Renal cortical epithelial cell (primary cell): ENCODE measurements around the gene CLEC18B. TPM values are rescaled to one million over a fixed set of nuclear protein-coding genes. Genes with fewer than 3 reads are reported as not detected.
"Not testable (repeated sequence)": the region's sequence is repeated elsewhere in the genome, so short reads cannot be mapped to it uniquely, and the experiment has no call there.

Experiments
- DNase-seq: peaks from one replicate; pipeline ENCODE4 v3.0.0-alpha.2; 2011; ENCODE audit warnings: low read depth
- total RNA-seq: library from RNA; depleted of rRNA; stranded (reverse); fragments of >200 nt; gene quantifications from 2 replicates; pipeline ENCODE4 v1.2.3, GENCODE V29; 2014

Gene CLEC18B
- total RNA-seq, 1 donor from 2014 or later: 1.9 TPM

DNA sequence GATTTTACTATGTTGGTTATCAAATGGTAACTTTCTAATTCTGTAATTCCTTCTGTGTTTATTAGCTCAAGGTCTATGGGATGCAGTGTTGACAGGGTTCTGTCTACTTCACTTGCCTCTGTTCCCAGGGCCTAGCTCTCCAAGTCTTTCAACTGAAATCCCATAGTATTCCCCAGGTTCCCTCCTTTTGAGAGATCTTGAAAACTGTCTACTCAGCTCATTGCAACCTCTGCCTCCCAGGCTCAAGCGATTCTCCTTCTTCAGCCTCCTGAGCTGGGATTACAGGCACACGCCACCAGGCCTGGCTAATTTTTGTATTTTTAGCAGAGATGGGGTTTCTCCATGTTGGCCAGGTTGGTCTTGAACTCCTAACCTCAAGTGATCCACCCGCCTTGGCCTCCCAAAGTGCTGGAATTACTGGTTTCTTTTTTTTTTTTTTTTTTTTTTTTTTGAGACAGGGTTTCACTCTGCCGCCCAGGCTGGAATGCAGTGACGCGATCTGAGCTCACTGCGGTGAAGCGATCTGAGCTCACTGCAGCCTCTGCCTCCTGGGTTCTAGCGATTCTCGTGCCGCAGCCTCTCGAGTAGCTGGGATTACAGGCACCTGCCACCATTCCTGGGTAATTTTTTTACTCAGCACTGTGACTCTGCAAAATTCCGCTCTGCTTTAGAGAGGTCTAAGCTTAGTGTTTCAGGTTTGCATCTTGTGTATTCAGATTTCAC lies 22.5 kb upstream of the CLEC18B start:
- not testable (repeated sequence) for DNase-seq

DNA sequence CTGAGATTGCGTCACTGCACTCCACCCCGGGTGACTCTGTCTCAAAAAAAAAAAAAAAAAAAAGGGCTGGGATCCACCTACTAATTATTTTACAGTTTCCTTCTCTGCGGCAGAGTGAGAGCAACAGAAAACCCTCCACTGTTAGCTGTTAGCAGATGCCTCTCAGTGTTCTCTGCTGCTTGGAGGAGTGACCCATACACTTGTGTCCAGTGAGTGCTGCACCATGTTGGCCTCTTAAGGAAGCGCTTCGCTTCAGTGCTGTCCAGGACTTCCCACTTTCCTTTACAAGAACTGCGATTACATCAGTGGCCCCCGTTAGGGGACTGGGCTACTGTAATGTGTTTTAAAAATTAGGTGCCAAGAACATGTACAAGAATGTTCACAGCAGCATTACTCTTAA lies 18.4 kb upstream of the CLEC18B start:
- DNase-seq: no peak

DNA sequence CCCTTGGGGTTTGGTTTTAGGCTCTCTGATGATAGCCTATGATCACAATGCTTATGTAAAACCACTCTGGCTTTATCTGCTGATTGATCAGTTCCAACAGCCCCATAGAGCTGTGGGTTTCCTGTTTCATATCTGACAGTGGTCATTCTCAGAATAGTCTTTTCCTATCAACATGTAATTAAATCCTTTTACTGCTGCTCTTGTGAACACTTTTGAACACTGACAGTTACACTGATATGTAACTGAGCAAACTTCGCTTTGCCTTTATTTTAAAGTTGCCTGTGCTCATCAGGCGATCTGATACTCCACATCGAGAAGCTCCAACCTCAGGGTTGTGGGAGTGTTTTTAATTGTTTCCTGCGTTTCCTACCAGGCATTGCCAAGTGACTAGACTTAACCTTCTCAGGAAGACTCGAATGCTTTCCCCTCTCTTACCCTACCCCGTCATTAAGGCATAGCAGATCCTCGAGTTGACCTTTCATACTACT lies 17.3 kb upstream of the CLEC18B start:
- DNase-seq: no peak

DNA sequence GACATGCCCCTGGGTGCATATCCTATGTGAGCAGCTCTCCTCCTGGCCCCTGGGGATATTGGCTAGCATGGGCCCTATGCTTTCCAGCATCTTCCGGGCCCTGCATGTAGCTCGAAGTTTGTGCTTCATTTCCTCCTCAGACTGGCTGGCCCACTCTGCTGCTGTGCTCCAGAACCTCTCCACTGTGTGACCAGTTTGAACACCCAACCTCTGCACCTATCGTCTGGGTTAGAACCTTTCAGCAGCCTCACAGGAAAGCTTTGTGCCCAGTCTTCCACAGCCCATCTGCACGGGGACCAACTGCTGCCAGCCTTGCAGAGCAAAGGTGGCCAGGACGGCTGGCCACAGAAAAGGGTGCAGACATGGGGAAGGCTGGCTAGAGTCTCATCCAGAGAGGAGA lies 10.2 kb upstream of the CLEC18B start:
- DNase-seq: no peak

DNA sequence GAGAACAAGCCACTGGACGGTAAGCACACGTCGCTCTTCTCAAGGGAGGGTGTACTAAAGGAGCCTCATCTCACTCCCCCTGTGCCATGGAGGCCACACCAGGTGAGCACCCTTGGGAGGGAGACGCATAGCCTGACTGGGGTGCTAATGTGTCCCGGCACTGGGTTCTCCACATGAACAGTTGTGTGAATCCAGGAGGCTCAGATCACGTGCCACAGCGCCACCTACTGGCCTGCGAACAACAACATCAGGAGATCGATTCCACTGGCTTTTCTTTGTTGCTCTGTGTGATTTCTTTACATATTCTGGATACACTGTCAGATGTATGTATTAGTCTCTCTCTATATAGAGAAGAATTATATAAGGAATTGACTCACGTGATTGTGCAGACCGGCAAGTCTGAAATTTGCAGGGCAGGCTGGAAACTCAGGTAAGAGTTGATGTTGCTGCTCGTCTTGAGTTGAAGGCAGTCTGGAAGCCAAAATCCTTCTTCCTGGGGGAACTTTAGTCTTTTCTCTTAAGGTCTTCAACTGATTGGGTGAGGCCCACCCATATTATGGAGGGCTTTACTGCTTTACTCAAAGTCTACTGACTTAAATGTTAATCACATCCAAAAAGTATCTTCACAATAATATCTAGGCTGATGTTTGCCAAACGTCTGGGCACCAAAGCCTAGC lies 8.9 kb upstream of the CLEC18B start:
- peak; percentile 22 for DNase-seq

DNA sequence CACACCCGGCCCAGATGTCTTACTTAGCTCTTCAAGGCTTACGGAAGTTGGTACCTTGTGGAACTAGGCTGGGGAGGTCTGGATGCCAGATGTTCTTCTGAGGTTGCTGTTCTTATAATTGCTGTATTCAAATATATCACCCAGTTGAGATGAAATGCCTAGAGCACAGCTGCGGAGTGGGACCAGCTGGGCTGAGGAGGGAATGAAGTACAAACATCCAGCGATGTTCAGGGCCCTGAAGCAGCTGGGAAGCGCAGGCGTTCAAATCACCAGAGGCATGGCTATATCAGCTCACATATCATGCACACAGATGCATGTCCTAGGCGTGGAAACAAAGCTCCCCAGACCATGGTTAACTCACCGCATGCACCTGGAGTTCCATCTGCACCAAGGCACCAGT lies 7.2 kb upstream of the CLEC18B start:
- not testable (repeated sequence) for DNase-seq

DNA sequence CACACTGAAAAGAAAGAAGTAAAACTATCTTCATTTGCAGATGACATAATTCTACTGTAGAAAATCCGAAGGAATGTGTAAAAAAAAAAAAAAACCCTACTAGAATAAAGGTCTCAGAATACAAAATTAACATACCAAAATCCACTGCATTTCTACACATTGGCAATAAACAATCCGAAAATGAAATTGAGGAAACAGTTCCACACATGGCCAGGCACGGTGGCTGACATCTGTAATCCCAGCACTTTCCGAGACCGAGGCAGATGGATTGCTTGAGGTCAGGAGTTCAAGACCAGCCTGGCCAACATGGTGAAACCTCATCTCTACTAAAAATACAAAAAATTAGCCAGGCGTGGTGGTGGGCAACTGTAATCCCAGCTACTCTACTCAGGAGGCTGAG lies 4.5 kb upstream of the CLEC18B start:
- DNase-seq: not testable (repeated sequence)

DNA sequence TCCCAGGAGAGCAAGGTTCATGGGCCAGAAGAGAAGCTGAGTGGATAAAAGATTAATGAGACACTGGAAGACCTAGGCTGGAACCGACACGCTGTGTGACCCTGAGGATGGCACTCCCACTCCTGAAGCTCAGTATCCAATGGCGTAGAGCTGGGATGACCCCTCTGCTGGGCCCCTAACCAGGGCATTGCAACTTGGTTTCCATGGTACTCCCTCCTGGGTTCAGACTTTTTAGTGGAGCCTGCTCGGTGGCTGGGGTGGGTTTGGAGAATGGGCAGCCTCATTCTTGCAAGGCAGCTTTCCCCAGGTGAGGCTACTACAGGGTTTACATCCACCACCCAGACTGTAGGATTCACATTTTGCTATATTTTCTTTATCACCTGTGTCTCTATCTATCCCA lies 2.4 kb upstream of the CLEC18B start:
- not testable (repeated sequence) for DNase-seq

DNA sequence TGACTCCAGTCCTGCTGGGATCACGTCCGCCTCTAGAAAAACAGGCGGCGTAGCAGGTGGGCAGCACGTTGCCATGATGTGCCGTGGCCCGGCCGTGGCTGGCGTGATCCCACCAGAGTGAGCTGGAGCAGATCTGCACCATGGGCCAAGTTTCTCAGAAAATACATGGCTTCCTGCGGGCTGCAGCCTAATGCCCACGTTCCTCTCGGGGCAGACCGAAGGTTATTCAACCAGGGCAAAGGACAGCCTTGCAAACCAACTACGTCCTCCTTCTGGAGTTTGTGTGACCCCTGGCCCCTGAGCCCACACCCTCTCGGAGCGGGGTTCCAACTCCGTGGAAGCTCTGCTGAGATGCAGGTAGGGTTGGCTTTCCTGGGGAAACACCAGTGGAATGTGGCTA lies 808 bp upstream of the CLEC18B start:
- not testable (repeated sequence) for DNase-seq

DNA sequence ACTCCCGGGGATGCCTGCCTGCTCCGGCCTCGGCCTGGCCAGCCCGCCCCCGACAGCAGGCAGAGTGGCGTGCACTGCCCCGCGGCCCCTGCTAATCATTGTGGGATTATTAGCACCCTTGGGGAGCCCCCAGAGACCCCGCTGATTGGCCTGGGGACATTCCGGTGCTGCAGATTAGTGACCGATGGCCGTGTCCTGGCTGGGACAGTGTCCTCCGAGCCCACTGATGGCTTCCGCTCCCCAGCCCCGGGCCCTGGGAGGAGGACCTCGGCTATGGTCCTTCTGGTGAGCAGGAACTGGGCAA lies 156 bp upstream of the CLEC18B start:
- DNase-seq: not testable (repeated sequence)

DNA sequence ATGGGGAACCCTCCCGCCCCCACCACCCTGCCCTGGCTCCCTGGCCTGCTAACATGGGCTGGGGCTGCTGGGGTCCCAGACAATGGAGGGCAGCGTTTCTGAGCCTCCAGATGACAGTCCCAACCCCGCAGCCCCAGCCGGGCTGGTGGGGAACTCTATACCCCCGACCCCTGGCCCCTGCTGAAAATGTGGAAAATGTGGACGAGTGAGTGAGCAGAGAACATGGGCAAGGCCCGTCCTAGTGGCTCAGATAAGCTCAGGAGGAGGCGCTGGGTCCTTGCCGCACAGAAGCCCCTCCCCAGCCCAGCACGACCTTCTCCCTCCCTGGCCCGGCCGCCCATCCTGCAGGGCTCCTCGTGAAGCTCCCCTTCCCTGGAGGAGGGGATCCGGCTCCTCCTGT lies 1.5 kb downstream of the CLEC18B start:
- not testable (repeated sequence) for DNase-seq

DNA sequence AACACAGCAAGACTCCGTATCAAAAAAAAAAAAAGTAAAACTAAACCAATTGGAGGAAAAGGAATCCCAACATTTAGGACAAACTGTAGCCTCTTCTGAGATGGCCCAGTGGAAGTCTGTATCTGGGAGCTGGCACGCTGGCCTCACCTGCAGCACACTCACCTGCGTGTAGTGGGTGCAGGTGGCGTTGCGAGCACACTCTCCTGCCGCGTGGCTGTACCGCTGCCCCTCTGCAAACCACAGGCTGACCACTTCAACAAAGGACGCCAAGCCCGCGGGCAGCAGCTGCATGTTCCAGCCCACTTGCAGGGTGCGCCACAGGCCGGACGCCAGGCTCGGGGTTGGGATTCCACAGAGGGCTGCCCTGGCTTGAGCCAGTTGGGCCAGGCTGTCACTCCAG lies 3.4 kb downstream of the CLEC18B start:
- not testable (repeated sequence) for DNase-seq

DNA sequence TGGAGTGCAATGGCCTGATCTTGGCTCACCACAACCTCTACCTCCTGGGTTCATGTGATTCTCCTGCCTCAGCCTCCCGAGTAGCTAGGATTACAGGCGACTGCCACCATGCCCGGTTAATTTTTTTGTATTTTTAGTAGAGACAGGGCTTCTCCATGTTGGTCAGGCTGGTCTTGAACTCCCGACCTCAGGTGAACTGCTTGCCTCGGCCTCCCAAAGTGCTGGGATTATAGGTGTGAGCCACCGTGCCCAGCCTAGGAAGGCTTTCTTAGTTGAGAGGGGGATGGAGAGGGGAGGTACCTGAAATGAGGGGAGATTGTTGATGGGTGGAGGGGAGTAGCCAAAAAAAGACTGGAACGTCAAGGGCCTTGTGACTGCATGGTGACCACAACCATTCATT lies 7.4 kb downstream of the CLEC18B start:
- DNase-seq: not testable (repeated sequence)

DNA sequence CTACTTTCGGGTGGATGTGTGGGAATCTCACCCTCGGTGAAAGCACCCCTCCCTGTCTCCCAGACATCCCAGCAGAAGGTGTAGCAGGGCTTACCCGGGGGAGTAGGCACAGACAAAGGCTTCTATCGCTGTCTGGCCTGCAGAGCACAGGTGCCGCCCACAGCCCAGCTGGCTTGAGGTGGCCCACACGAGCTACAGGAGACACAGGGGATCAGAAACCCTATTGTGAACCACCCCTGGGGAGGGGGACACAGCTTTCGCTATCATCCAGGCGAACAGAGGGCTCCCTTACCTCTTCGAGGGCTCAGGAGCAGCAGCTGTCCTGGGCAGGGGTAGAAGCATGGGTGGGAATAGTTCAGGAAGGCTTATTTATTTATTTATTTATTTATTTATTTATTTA lies 7.8 kb downstream of the CLEC18B start:
- DNase-seq: not testable (repeated sequence)

DNA sequence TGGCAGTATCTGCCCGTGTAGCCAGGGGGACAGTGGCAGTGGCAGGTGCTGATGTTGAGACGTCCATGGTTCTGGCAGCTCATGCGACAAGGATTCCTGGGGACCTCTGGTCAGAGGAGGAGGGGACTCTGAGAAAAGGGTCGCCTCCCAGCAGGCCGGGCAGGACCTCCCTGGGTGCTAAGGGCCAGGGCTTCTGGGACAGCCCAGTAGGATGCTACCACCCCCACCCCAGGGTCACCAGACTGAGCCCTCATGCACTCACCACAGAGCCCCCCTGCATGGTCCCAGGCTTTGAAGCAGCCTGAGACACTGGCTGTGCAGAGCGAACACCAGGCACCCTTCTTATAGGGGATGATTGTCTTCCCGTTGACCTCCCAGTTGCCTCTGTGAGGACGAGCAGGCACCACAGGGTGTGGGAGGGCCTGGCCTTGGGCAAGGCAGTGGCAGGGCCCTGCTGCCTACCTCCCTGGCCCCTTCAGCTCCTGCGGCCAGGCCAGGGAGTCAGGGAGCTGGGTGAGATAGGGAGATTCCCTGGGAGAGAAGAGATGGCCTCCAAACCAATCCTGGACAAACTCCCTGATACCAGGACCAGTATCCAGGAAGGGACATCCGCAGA lies 8.4 kb downstream of the CLEC18B start:
- DNase-seq: not testable (repeated sequence)

DNA sequence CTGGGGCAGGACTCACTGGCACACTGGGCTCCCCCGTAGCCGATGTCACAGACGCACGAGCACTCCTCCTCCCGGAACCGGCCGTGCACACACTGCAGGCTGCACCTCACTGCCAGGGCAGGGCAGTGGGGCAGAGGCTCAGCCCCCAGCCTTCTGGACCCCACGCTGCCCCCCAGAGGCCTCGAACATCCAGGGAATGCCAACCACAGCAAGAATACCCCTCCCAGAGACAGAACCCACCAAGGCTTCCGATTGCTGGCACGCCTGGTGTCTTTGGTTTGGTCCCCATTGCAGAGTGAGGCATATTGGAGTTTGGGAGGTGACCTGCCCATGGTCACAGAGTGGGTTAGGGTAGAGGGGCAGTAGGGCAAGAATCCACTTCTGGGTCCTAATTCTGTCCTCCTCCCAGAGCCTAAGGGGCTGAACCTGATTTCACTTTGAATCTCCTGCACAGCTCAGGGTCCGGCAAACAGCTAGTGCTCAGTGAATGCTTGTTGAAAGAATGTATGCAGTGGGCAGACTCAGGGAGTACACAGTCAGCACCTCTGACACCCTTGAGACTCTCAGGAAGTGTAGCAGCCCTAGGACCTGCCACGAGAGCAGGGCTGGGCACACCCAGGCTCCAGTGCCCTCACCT lies 9.0 kb downstream of the CLEC18B start:
- not testable (repeated sequence) for DNase-seq

DNA sequence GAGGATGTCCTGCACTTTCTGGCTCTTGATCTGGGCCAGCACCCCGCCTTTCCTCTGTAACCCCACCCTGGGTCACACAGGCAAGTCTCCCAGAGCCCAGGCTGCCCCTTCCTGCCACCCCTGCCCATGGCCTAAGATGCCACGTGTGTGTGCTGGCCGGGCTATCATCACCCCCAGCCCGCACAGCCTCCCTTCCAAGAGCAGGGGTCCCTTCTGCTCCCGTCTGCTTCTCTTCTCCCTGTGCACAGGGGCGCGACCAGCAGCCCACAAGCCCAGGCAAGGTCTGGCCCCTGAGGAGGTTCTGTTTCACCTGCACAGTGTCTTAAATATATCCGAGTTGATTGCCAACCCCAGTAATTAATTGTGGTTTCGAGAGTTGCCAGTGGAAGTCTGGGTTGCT lies 10.3 kb downstream of the CLEC18B start:
- not testable (repeated sequence) for DNase-seq

DNA sequence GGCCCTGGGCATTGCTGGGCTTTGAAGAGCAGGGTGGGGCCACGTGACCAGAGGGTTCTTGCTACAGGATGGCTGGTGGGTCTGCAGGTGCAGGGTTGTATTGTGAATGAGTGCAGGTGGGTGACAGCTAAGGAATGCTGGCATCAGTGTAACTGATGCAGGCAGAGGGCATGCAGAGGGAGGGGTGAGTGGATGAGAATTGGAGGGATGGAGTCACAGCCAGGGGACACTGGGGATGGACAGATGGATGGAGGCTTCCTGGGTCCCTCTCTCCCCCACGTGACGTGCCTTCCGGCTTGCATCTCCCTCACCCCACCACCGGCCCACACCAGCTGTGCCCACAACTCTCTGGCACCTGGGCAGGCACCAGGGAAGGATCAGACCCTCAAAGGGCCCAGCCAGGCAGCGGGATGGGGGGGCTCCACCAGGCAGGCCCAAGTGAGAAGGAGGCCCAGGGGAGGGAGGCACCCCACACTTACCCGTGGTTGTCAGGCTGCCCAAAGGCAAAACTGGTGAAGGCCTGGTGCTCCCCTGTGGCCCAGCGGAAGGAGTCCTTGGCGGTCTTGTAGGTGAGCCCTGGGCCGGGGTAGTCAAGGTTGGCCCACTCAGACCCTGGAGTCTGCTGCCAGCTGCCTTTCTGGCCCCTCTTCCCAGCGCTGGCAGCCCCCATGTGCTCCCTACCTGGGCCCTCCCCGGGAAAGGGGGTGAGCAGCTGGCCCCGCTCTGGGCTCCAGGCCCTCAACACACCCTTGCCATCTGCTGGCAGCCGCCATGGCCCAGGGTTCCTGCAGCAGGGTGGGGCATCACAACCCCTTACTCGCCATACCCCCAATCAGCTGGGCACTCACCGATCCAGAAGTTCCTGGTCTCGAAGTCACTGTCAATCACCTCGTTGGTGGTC lies 11.0 kb downstream of the CLEC18B start:
- not testable (repeated sequence) for DNase-seq

DNA sequence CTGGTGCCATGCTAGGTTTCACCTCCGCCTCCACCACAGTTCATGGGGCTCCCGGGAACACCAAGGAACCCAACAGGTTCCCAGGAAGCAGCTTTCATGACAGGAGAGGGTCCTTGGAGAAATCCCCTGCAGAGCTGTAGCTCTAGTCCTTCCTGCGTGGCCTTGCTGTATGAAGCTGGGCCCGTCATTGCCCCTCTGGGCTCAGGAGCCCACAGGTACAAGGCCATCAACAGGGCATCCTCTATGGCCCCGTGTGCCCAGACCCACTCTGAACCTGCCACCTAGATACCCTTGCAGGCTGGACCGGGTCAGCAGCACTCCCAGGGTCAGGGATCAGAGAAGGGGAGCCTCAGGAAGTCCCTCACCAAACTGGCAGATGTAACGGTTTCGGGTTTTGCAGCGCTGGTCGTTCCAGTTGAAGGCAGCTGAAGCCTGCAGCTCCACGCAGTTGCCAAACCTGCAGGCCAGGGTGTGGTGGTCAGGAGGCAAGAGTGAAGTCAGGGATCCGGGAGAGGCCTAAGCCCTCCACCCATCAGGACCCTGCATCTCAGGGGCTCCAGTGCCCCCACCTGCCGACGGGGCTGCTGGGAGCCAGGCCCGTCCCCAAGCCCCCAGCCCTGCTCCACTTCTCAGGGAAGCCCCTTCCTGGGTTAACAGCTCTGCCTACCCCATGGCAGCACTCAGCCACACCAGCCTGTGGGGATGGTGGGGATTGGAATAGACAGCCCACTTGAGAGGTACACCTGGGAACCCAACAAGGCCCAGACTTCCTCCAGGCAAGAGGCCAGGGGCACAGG lies 11.9 kb downstream of the CLEC18B start:
- not testable (repeated sequence) for DNase-seq

DNA sequence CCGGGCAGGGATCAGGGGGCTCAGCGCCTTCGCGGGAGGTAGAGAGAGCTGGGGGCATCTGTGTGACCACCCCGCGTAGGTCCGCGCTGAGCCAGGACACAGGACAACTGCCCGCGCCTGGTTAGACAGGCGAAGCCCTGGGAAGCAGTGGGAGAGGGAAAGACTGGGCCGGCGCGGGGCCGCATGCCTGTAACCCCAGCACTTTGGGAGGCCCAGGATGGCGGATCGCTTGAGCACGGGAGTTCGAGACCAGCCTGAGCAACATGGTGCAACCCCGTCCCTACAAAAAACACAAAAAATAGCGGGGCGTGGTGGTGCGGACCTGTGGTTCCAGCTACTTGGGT lies 13.9 kb downstream of the CLEC18B start:
- not testable (repeated sequence) for DNase-seq
